KMS-11 (cell line): Measurements from ENCODE around the gene AREL1.

Experiments used
- H2AFZ ChIP-seq: fragments of 200-600 bp; sonication (generic); 2 replicates; pipeline ENCODE4 v1.6.1; 2016; ENCODE audit warnings: antibody characterized with exemption, mixed run types, low read depth
- H3K27ac ChIP-seq: fragments of 200-600 bp; sonication (generic); 2 replicates; pipeline ENCODE4 v1.6.1; 2016; ENCODE audit warnings: mild to moderate bottlenecking, mixed run types
- H3K27me3 ChIP-seq: fragments of 200-600 bp; sonication (generic); 2 replicates; pipeline ENCODE4 v1.6.1; 2017; ENCODE audit warnings: mild to moderate bottlenecking, low read depth, mixed run types, moderate library complexity; ENCODE audit not compliant: insufficient read depth
- H3K36me3 ChIP-seq: fragments of 200-600 bp; sonication (generic); 2 replicates; pipeline ENCODE4 v1.6.1; 2017; ENCODE audit warnings: mild to moderate bottlenecking, mixed run types; ENCODE audit not compliant: insufficient read depth
- H3K4me1 ChIP-seq: fragments of 200-600 bp; sonication (generic); 2 replicates; pipeline ENCODE4 v1.6.1; 2016; ENCODE audit warnings: mild to moderate bottlenecking, low read depth, mixed run types; ENCODE audit not compliant: poor library complexity, severe bottlenecking
- H3K4me2 ChIP-seq: fragments of 200-600 bp; sonication (generic); 2 replicates; pipeline ENCODE4 v1.7.0; 2016; ENCODE audit warnings: mild to moderate bottlenecking, mixed run types
- H3K4me3 ChIP-seq: fragments of 200-600 bp; sonication (generic); IDR thresholded peaks from 2 replicates; pipeline ENCODE4 v1.6.1; 2017; ENCODE audit warnings: low read depth, low read length, mixed read lengths; ENCODE audit not compliant: insufficient read depth
- H3K79me2 ChIP-seq: fragments of 200-600 bp; sonication (generic); 2 replicates; pipeline ENCODE4 v1.6.1; 2016; ENCODE audit warnings: low read depth, mixed run types; ENCODE audit not compliant: insufficient read depth
- H3K9ac ChIP-seq: fragments of 200-600 bp; sonication (generic); 2 replicates; pipeline ENCODE4 v1.6.1; 2016; ENCODE audit warnings: mild to moderate bottlenecking, mixed run types
- H4K20me1 ChIP-seq: fragments of 200-600 bp; sonication (generic); 2 replicates; pipeline ENCODE4 v1.6.1; 2016; ENCODE audit warnings: mild to moderate bottlenecking, mixed run types; ENCODE audit not compliant: insufficient read depth
- TF ChIP-seq, protein P1 (sequence below): fragments of 200-600 bp; sonication (generic); conservative IDR thresholded peaks from 2 replicates; pipeline ENCODE4 v1.6.1; 2017; ENCODE audit warnings: low read depth, mild to moderate bottlenecking, antibody characterized with exemption, low read length, moderate library complexity, mixed read lengths

Gene AREL1

DNA sequence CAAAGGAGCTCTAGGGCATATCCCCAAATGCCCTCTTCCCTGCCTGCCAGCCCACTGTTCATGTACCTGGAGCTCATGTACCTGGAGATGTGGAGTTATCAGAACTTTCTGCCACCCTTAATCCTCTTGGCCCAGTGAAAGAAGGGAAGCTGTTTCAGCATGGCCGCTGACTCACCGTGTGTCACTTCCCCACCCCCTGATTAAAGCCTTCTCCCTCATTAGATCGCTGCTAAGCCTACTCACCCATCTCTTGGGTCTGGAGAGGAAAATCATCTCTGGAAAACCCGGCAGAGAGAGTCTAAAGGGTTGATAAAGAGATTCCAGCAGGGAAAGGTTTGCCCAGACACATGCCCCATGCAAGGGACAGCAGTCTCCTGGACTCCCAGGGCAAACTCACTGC, 96.4 kb downstream of the AREL1 start:
- TF ChIP-seq, protein P1, sequence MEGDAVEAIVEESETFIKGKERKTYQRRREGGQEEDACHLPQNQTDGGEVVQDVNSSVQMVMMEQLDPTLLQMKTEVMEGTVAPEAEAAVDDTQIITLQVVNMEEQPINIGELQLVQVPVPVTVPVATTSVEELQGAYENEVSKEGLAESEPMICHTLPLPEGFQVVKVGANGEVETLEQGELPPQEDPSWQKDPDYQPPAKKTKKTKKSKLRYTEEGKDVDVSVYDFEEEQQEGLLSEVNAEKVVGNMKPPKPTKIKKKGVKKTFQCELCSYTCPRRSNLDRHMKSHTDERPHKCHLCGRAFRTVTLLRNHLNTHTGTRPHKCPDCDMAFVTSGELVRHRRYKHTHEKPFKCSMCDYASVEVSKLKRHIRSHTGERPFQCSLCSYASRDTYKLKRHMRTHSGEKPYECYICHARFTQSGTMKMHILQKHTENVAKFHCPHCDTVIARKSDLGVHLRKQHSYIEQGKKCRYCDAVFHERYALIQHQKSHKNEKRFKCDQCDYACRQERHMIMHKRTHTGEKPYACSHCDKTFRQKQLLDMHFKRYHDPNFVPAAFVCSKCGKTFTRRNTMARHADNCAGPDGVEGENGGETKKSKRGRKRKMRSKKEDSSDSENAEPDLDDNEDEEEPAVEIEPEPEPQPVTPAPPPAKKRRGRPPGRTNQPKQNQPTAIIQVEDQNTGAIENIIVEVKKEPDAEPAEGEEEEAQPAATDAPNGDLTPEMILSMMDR = no peak
- Histone ChIP-seq H3K36me3 (no peaks in the 10 kb centered on the region), H3K4me3 (no peak overlapping the region), H3K9ac (no peak overlapping the region), H3K79me2 (no peaks in the 10 kb centered on the region), H3K27me3 (no peaks in the 10 kb centered on the region), H2AFZ (no peak overlapping the region), H3K4me1 (no peaks in the 10 kb centered on the region), H3K4me2 (no peak overlapping the region), H4K20me1 (no peaks in the 10 kb centered on the region), H3K27ac (no peak overlapping the region)

- H2AFZ ChIP-seq = no peak overlapping the region
These were observed 97.1 kb downstream of the AREL1 start for GRCh38 chr14:74615735-74616134.

GRCh38 chr14:74614508-74615495, 98.1 kb downstream of the AREL1 start:
- Histone ChIP-seq H3K79me2 (no peaks in the 10 kb centered on the region), H3K27ac (no peak overlapping the region), H3K36me3 (no peaks in the 10 kb centered on the region), H4K20me1 (no peaks in the 10 kb centered on the region), H3K4me1 (no peaks in the 10 kb centered on the region), H3K27me3 (no peaks in the 10 kb centered on the region), H3K4me2 (no peak overlapping the region), H3K4me3 (no peak overlapping the region), H2AFZ (no peak overlapping the region), H3K9ac (no peak overlapping the region)
- TF ChIP-seq, protein P1 = no peak

More at GRCh38 chr14:74615735-74616134, 97.1 kb downstream of the AREL1 start:
- no peak overlapping the region for H3K4me2 ChIP-seq
- TF ChIP-seq, protein P1 = no peak
- H3K27ac ChIP-seq = no peak overlapping the region
- no peaks in the 10 kb centered on the region for H3K79me2 ChIP-seq
- H3K9ac ChIP-seq = no peak overlapping the region
- no peaks in the 10 kb centered on the region for H3K4me1 ChIP-seq
- H3K27me3 ChIP-seq = no peaks in the 10 kb centered on the region
- H4K20me1 ChIP-seq = no peaks in the 10 kb centered on the region
- no peaks in the 10 kb centered on the region for H3K36me3 ChIP-seq
- H3K4me3 ChIP-seq = no peak overlapping the region

DNA sequence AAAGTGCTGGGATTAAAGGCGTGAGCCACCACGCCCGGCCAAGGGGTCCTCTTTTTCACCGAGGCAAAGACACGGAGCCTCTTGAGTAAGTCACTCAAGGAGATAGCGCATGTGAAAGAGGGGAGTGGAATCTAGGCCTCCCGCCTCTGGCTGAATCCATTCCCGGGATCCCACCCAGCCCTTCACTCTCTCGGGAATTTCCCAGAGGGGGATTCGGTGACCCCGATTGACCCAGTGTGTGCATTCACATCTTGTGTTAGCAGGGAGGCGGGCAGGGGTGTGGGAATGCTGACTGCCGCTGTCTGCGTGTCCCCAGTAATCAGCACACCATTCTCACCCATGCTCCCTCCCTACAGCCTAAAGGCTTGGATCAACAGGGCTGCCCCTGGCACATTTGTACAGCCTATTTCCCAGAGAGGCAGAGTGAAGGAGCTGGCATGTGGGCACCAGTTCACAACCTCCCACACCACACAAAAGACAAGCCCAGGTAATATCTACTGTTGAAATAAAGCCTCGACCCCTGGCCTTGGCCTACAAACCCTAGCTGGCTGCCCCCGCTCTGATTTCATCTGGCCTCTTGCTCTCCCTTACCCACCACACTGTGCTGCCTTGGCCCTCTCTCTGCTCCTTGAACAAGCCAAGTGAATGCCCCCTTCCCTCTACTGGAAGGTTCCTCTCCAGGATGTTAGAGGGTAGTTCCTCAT, 99.5 kb downstream of the AREL1 start:
- H3K4me3 ChIP-seq = no peak overlapping the region
- H4K20me1 ChIP-seq = no peaks in the 10 kb centered on the region
- H2AFZ ChIP-seq = no peak overlapping the region
- TF ChIP-seq, protein P1 = peak; percentile 18; the same call in 1 of the 2 replicates
- H3K27me3 ChIP-seq = no peaks in the 10 kb centered on the region
- no peak overlapping the region for H3K27ac ChIP-seq
- no peaks in the 10 kb centered on the region for H3K4me1 ChIP-seq
- H3K36me3 ChIP-seq = no peaks in the 10 kb centered on the region
- no peak overlapping the region for H3K9ac ChIP-seq
- no peaks in the 10 kb centered on the region for H3K79me2 ChIP-seq
- no peak overlapping the region for H3K4me2 ChIP-seq
